Chondrocyte (in vitro differentiated cells): ENCODE measurements around the gene APC. TPM values are rescaled to one million over a fixed set of nuclear protein-coding genes. Genes with fewer than 3 reads are reported as not detected.
"Not testable (repeated sequence)": the region's sequence is repeated elsewhere in the genome, so short reads cannot be mapped to it uniquely, and the experiment has no call there.

Experiments
- DNase-seq: peaks from one replicate; pipeline ENCODE4 v3.0.0; 2021; ENCODE audit warnings: mixed read lengths, low spot score
- H3K27ac Mint-ChIP-seq: one replicate; pipeline ENCODE4 v1.8.0; 2021; ENCODE audit warnings: mild to moderate bottlenecking, moderate library complexity, mixed read lengths; ENCODE audit not compliant: unreplicated experiment
- H3K27me3 Mint-ChIP-seq: 2 replicates; pipeline ENCODE4 v1.8.0; 2021; ENCODE audit warnings: low read depth, mixed read lengths
- H3K36me3 Mint-ChIP-seq: 2 replicates; pipeline ENCODE4 v1.8.0; 2021; ENCODE audit warnings: low read depth, mixed read lengths
- H3K4me1 Mint-ChIP-seq: 2 replicates; pipeline ENCODE4 v1.8.0; 2021; ENCODE audit warnings: low read depth, mild to moderate bottlenecking, mixed read lengths
- H3K4me3 Mint-ChIP-seq: one replicate; pipeline ENCODE4 v1.8.0; 2021; ENCODE audit warnings: mild to moderate bottlenecking, moderate library complexity, mixed read lengths; ENCODE audit not compliant: unreplicated experiment
- H3K9me3 Mint-ChIP-seq: 2 replicates; pipeline ENCODE4 v1.8.0; 2021; ENCODE audit warnings: low read depth, mixed read lengths
- total RNA-seq: library from RNA; stranded (reverse); gene quantifications from 3 replicates; pipeline ENCODE4 v1.2.1, GENCODE V29; 2021
- TF ChIP-seq, protein P1 (sequence below): fragments of 200-600 bp; sonication (generic); IDR thresholded peaks from 2 replicates; pipeline ENCODE4 v1.5.0; 2021; ENCODE audit warnings: antibody characterized with exemption, mild to moderate bottlenecking, moderate library complexity

The APC gene
- total RNA-seq, 1 donor from 2014 or later: 48.7 TPM

DNA sequence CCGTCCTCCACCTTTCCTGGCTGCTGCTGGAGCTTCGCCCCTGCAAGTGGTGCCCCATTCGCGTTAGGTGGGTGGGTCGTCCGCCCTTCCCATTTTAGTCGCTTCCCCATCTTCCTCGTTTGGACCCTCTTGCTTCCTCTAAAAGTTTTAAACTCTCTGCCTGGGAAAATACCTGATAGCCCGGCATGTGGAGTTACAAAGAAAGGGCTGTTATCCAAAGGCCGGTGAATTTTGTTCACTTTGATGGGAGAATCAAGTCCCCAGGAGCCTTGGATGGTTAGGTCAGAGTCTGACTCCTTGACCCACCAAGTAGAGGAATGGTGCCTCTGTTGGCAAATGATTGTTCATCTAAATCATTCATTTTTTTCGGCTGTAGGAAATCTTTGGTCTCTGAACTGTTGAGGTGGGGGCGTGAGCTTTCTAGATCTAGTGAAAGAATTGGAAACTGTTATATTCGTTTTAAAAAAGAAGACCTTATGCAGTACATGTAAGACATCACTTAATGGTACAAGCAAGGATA is 29.5 kb upstream of the APC start:
- Mint-ChIP-seq H3K4me1 (peaks cover 36% of the 10 kb centered on the region), H3K27ac (peak overlapping the region; percentile 92), H3K36me3 (no peaks in the 10 kb centered on the region), H3K4me3 (peak overlapping the region; percentile 93), H3K27me3 (no peaks in the 10 kb centered on the region), H3K9me3 (no peaks in the 10 kb centered on the region)
- DNase-seq: no peak
- TF ChIP-seq, protein P1, sequence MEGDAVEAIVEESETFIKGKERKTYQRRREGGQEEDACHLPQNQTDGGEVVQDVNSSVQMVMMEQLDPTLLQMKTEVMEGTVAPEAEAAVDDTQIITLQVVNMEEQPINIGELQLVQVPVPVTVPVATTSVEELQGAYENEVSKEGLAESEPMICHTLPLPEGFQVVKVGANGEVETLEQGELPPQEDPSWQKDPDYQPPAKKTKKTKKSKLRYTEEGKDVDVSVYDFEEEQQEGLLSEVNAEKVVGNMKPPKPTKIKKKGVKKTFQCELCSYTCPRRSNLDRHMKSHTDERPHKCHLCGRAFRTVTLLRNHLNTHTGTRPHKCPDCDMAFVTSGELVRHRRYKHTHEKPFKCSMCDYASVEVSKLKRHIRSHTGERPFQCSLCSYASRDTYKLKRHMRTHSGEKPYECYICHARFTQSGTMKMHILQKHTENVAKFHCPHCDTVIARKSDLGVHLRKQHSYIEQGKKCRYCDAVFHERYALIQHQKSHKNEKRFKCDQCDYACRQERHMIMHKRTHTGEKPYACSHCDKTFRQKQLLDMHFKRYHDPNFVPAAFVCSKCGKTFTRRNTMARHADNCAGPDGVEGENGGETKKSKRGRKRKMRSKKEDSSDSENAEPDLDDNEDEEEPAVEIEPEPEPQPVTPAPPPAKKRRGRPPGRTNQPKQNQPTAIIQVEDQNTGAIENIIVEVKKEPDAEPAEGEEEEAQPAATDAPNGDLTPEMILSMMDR: no peak

DNA sequence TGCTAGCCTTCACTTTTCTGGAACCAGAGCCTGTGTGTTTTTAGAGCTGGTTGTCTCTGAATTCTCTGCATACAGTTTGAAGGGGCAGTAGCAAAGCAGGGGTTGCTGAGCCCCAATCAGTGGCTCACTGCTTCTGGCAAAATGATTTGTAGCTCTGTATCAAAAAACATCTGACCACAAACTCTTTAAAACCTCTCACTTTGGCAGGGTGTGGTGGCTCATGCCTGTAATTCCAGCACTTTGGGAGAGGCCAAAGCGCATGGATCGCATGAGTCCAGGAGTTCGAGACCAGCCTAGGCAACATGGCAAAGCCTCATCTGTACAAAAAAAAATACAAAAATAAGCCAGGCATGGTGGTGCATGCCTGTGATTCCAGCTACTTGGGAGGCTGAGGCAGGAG is 28.3 kb upstream of the APC start:
- H3K4me3 Mint-ChIP-seq: no peak overlapping the region
- peak overlapping the region; percentile 65 for H3K27ac Mint-ChIP-seq
- no peaks in the 10 kb centered on the region for H3K36me3 Mint-ChIP-seq
- peaks cover 31% of the 10 kb centered on the region for H3K4me1 Mint-ChIP-seq
- no peaks in the 10 kb centered on the region for H3K9me3 Mint-ChIP-seq
- TF ChIP-seq, protein P1: no peak
- no peak for DNase-seq
- no peaks in the 10 kb centered on the region for H3K27me3 Mint-ChIP-seq

DNA sequence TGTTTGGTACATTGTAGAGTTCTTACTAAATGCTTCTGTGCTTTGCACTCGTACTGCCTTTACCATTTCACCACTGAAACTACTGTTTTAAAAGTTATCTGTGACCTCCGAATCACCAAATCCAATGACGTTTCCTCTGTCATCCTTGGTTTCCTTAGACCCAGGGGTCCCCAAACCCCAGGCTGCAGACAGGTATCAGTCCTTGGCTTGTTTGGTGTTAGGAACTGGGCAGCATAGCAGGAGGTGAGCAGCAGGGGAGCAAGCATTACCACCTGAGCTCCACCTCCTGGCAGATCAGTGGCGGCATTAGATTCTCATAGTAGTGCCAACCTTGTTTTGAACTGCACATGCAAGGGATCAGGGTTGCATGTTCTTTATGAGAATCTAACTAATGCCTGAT is 26.8 kb upstream of the APC start:
- H3K36me3 Mint-ChIP-seq: no peaks in the 10 kb centered on the region
- TF ChIP-seq, protein P1: no peak
- H3K27ac Mint-ChIP-seq: no peak overlapping the region
- H3K9me3 Mint-ChIP-seq: no peaks in the 10 kb centered on the region
- DNase-seq: no peak
- H3K4me3 Mint-ChIP-seq: no peak overlapping the region
- H3K27me3 Mint-ChIP-seq: no peaks in the 10 kb centered on the region
- H3K4me1 Mint-ChIP-seq: peaks cover 34% of the 10 kb centered on the region

DNA sequence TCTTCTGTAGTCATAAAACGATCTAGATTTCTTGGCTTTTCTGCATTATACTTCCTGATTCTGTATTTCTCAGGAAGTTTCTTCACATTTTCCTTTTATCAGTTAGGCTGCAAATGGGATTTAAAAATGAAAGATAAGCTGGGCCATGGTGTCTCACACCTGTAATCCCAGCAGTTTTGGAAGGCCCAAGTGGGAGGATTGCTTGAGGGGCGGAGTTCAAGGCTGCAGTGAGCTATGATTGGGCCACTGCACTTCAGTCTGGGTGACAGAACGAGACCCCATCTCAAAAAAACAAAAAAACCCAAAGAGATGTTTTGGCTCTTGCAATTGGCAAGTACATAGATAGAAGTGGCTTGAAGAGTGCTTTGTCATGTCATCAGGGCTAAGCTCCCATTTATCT is 26.2 kb upstream of the APC start:
- DNase-seq: no peak
- TF ChIP-seq, protein P1: no peak
- no peaks in the 10 kb centered on the region for H3K36me3 Mint-ChIP-seq
- no peaks in the 10 kb centered on the region for H3K9me3 Mint-ChIP-seq
- no peaks in the 10 kb centered on the region for H3K27me3 Mint-ChIP-seq
- H3K27ac Mint-ChIP-seq: no peak overlapping the region
- no peak overlapping the region for H3K4me3 Mint-ChIP-seq
- H3K4me1 Mint-ChIP-seq: peaks cover 34% of the 10 kb centered on the region

DNA sequence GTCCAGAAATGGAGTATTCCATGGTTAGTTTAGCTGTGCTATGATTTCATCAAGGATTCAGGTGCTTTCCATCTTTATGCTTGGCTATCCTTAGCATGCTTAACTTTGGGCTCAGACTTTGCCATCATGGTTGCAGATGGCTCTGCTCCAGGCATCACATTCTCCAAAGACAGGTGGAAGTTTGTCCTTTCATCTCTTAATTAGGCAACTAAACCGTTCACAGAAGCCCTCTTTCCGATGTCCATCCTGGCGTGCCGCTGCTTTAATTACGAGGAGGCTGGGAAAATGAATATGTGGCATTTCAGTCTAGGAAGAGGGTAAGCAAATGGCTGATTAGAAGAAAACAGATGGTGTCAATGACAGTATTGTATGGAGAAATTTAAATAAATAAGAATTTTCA is 24.5 kb upstream of the APC start:
- H3K27ac Mint-ChIP-seq: no peak overlapping the region
- no peaks in the 10 kb centered on the region for H3K27me3 Mint-ChIP-seq
- TF ChIP-seq, protein P1: no peak
- H3K4me1 Mint-ChIP-seq: peaks cover 26% of the 10 kb centered on the region
- no peak for DNase-seq
- no peaks in the 10 kb centered on the region for H3K36me3 Mint-ChIP-seq
- no peak overlapping the region for H3K4me3 Mint-ChIP-seq
- peaks cover 4% of the 10 kb centered on the region for H3K9me3 Mint-ChIP-seq

DNA sequence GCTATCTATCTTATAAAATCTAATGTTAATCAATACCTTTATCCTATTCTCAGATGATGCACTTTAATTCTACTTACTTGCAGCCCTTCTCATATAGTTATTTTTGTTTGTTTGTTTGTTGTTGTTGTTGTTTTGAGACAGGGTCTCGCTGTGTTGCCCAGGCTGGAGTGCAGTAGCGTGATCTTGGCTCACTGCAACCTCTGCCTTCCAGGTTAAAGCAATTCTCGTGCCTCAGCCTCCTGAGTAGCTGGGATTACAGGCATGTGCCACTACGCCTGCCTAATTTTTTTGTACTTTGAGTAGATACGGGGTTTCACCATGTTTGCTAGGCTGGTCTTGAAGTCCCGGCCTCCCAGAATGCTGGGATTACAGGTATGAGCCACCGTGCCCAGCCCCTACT is 20.8 kb upstream of the APC start:
- H3K4me3 Mint-ChIP-seq, DNase-seq, H3K27ac Mint-ChIP-seq, H3K27me3 Mint-ChIP-seq, H3K36me3 Mint-ChIP-seq, H3K9me3 Mint-ChIP-seq: not testable (repeated sequence)
- peaks cover 16% of the 10 kb centered on the region for H3K4me1 Mint-ChIP-seq
